ENCODE data around the gene FAM162A.

DNA sequence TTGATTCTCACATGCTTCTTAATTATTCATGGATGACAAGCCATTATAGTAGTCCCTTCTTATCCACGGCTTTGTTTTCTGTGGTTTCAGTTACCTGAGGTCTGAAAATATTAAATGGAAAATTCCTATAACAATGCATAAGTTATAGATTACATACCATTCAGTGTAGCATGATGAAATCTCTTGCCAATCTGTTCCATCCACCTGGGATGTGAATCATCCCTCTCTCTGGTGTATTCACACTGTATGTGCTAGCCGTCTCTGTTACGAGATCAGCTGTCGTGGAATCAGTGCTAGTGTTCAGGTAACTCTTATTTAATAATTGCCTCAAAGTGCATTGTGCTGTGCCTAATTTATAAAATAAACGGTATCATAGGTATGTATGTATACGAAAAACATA, 26.7 kb downstream of the FAM162A start:
- TF ChIP-seq, protein P1, sequence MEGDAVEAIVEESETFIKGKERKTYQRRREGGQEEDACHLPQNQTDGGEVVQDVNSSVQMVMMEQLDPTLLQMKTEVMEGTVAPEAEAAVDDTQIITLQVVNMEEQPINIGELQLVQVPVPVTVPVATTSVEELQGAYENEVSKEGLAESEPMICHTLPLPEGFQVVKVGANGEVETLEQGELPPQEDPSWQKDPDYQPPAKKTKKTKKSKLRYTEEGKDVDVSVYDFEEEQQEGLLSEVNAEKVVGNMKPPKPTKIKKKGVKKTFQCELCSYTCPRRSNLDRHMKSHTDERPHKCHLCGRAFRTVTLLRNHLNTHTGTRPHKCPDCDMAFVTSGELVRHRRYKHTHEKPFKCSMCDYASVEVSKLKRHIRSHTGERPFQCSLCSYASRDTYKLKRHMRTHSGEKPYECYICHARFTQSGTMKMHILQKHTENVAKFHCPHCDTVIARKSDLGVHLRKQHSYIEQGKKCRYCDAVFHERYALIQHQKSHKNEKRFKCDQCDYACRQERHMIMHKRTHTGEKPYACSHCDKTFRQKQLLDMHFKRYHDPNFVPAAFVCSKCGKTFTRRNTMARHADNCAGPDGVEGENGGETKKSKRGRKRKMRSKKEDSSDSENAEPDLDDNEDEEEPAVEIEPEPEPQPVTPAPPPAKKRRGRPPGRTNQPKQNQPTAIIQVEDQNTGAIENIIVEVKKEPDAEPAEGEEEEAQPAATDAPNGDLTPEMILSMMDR (IDR thresholded peaks at IDR 0.05; ENCODE audit: poor library complexity, severe bottlenecking), result no peak
- no peak for TF ChIP-seq EZH2 (IDR thresholded peaks at IDR 0.05; ENCODE audit: borderline replicate concordance, insufficient read depth, low read length, poor library complexity, severe bottlenecking)
- no peak for TF ChIP-seq POLR2AphosphoS5 (IDR thresholded peaks at IDR 0.05)
- no peak for TF ChIP-seq MXI1 (conservative IDR thresholded peaks at IDR 0.05; ENCODE audit: poor library complexity, severe bottlenecking)

All from neural cell (in vitro differentiated cells).